HepG2 (cell line): ENCODE data around the gene TIFAB. TPM values are rescaled to one million over a fixed set of nuclear protein-coding genes. Genes with fewer than 3 reads are reported as not detected.

Experiments used
- ATAD3A ChIP-seq: sonication (generic); formaldehyde crosslinking; IDR thresholded peaks from 2 replicates; pipeline ENCODE4 v1.4.0; 2020; ENCODE audit warnings: missing genetic modification reagents
- CHD2 ChIP-seq: IDR thresholded peaks from 2 replicates; pipeline ENCODE4 v1.6.1; 2011; ENCODE audit warnings: low read depth, low read length, improper control_type of control experiment
- EHMT2 ChIP-seq: fragments of 200-600 bp; sonication (generic); IDR thresholded peaks from 2 replicates; pipeline ENCODE4 v1.7.0; 2017; ENCODE audit warnings: antibody characterized with exemption, low read depth, low read length, borderline replicate concordance
- ERF ChIP-seq: IDR thresholded peaks from 2 replicates; pipeline ENCODE4 v1.6.1; 2018; ENCODE audit warnings: missing biosample characterization, missing genetic modification reagents
- FOXO1 ChIP-seq: sonication (generic); formaldehyde crosslinking; IDR thresholded peaks from 2 replicates; pipeline ENCODE4 v1.4.0; 2020; ENCODE audit warnings: missing genetic modification reagents
- IRX3 ChIP-seq: sonication (generic); formaldehyde crosslinking; IDR thresholded peaks from 2 replicates; pipeline ENCODE4 v1.8.1; 2023; ENCODE audit warnings: mild to moderate bottlenecking, low read depth, missing genetic modification reagents, borderline replicate concordance
- MEF2D ChIP-seq: sonication (generic); formaldehyde crosslinking; IDR thresholded peaks from 2 replicates; pipeline ENCODE4 v1.5.1; 2020; ENCODE audit warnings: mild to moderate bottlenecking, missing genetic modification reagents
- MTA1 ChIP-seq: sonication (generic); formaldehyde crosslinking; IDR thresholded peaks from 2 replicates; pipeline ENCODE4 v1.4.0; 2020; ENCODE audit warnings: missing genetic modification reagents, mild to moderate bottlenecking, borderline replicate concordance
- NR2C2 ChIP-seq: sonication (generic); formaldehyde crosslinking; IDR thresholded peaks from 2 replicates; pipeline ENCODE4 v1.4.0; 2020; ENCODE audit warnings: missing genetic modification reagents, mild to moderate bottlenecking, moderate library complexity, borderline replicate concordance
- REL ChIP-seq: sonication (generic); formaldehyde crosslinking; conservative IDR thresholded peaks from 2 replicates; pipeline ENCODE4 v1.8.0; 2022; ENCODE audit warnings: mild to moderate bottlenecking, missing genetic modification reagents, moderate library complexity
- RNF2 ChIP-seq: fragments of 450-650 bp; conservative IDR thresholded peaks from 2 replicates; pipeline ENCODE4 v1.6.1; 2016; ENCODE audit warnings: low read depth
- ZBTB1 ChIP-seq: sonication (generic); formaldehyde crosslinking; IDR thresholded peaks from 2 replicates; pipeline ENCODE4 v1.4.0; 2020; ENCODE audit warnings: missing genetic modification reagents, borderline replicate concordance
- ZNF143 ChIP-seq: sonication (generic); formaldehyde crosslinking; IDR thresholded peaks from 2 replicates; pipeline ENCODE4 v1.4.0; 2020; ENCODE audit warnings: missing genetic modification reagents
- ZNF20 ChIP-seq: sonication (generic); formaldehyde crosslinking; IDR thresholded peaks from 2 replicates; pipeline ENCODE4 v1.4.0; 2020; ENCODE audit warnings: mild to moderate bottlenecking, moderate library complexity, missing genetic modification reagents
- ZNF713 ChIP-seq: sonication (generic); formaldehyde crosslinking; IDR thresholded peaks from 2 replicates; pipeline ENCODE4 v1.4.0; 2020; ENCODE audit warnings: mild to moderate bottlenecking, missing genetic modification reagents
- ZNF720 ChIP-seq: sonication (generic); formaldehyde crosslinking; IDR thresholded peaks from 2 replicates; pipeline ENCODE4 v1.4.0; 2020; ENCODE audit warnings: missing genetic modification reagents
- ZNF816 ChIP-seq: sonication (generic); formaldehyde crosslinking; IDR thresholded peaks from 2 replicates; pipeline ENCODE4 v1.8.0; 2022; ENCODE audit warnings: missing genetic modification reagents, mild to moderate bottlenecking, borderline replicate concordance
- polyA plus RNA-seq, 8 experiments: library from polyadenylated mRNA; depleted of rRNA in 3 of 8; stranded (reverse) in 7 of 8; unstranded in 1 of 8; fragments of >200 nt; fragmentation: Illumina TruSeq in 4 of 8; extraction: Trizol in 4 of 8; gene quantifications; 2 replicates each; pipeline versions ENCODE4 v1.2.1 to v1.2.3, GENCODE V29; 2011 to 2016; ENCODE audit warnings: low read depth in 4 of 8, missing spikeins in 1 of 8, mixed read lengths in 1 of 8; ENCODE audit not compliant: insufficient read depth in 1 of 8
- total RNA-seq, 5 experiments: library from RNA; depleted of rRNA; stranded (reverse); fragments of >200 nt; fragmentation: Illumina TruSeq; extraction: Trizol; gene quantifications; 2 replicates each; pipeline ENCODE4 v1.2.3, GENCODE V29; 2016; ENCODE audit warnings: low read depth in 1 of 5
- TF ChIP-seq, protein P1 (sequence below), 2 experiments: fragments of 450-650 bp in 1 of 2; sonication (generic) in 1 of 2; formaldehyde crosslinking in 1 of 2; IDR thresholded peaks; 2 replicates each; pipeline versions ENCODE4 v1.6.1 to v1.8.0; 2016 to 2022; ENCODE audit warnings: antibody characterized with exemption in 1 of 2, mild to moderate bottlenecking in 1 of 2, missing genetic modification reagents in 1 of 2
- TF ChIP-seq, protein P2 (sequence below): sonication (generic); formaldehyde crosslinking; IDR thresholded peaks from 2 replicates; pipeline ENCODE4 v1.4.0; 2020; ENCODE audit warnings: missing genetic modification reagents

The TIFAB gene
- total and polyA plus RNA-seq, 2 of the 13 experiments (the other 11 are each of a cell fraction or from before 2014, with no cell fraction given): not detected

GRCh38 chr5:135488727-135489465 is 36.7 kb upstream of the TIFAB start (continued):
- TF ChIP-seq, protein P1, sequence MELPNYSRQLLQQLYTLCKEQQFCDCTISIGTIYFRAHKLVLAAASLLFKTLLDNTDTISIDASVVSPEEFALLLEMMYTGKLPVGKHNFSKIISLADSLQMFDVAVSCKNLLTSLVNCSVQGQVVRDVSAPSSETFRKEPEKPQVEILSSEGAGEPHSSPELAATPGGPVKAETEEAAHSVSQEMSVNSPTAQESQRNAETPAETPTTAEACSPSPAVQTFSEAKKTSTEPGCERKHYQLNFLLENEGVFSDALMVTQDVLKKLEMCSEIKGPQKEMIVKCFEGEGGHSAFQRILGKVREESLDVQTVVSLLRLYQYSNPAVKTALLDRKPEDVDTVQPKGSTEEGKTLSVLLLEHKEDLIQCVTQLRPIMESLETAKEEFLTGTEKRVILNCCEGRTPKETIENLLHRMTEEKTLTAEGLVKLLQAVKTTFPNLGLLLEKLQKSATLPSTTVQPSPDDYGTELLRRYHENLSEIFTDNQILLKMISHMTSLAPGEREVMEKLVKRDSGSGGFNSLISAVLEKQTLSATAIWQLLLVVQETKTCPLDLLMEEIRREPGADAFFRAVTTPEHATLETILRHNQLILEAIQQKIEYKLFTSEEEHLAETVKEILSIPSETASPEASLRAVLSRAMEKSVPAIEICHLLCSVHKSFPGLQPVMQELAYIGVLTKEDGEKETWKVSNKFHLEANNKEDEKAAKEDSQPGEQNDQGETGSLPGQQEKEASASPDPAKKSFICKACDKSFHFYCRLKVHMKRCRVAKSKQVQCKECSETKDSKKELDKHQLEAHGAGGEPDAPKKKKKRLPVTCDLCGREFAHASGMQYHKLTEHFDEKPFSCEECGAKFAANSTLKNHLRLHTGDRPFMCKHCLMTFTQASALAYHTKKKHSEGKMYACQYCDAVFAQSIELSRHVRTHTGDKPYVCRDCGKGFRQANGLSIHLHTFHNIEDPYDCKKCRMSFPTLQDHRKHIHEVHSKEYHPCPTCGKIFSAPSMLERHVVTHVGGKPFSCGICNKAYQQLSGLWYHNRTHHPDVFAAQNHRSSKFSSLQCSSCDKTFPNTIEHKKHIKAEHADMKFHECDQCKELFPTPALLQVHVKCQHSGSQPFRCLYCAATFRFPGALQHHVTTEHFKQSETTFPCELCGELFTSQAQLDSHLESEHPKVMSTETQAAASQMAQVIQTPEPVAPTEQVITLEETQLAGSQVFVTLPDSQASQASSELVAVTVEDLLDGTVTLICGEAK (IDR thresholded peaks at IDR 0.05): no peak
- TF ChIP-seq, protein P1 (CRISPR knock-in tag; IDR thresholded peaks at IDR 0.05): no peak
- TF ChIP-seq, protein P2, sequence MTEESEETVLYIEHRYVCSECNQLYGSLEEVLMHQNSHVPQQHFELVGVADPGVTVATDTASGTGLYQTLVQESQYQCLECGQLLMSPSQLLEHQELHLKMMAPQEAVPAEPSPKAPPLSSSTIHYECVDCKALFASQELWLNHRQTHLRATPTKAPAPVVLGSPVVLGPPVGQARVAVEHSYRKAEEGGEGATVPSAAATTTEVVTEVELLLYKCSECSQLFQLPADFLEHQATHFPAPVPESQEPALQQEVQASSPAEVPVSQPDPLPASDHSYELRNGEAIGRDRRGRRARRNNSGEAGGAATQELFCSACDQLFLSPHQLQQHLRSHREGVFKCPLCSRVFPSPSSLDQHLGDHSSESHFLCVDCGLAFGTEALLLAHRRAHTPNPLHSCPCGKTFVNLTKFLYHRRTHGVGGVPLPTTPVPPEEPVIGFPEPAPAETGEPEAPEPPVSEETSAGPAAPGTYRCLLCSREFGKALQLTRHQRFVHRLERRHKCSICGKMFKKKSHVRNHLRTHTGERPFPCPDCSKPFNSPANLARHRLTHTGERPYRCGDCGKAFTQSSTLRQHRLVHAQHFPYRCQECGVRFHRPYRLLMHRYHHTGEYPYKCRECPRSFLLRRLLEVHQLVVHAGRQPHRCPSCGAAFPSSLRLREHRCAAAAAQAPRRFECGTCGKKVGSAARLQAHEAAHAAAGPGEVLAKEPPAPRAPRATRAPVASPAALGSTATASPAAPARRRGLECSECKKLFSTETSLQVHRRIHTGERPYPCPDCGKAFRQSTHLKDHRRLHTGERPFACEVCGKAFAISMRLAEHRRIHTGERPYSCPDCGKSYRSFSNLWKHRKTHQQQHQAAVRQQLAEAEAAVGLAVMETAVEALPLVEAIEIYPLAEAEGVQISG (CRISPR knock-in tag): peak; percentile 58
- TF ChIP-seq ERF (CRISPR knock-in tag) (no peak), EHMT2 (no peak), IRX3 (CRISPR knock-in tag) (no peak), ZNF720 (CRISPR knock-in tag) (no peak), MEF2D (CRISPR knock-in tag) (no peak), FOXO1 (CRISPR knock-in tag) (peak; percentile 42; the same call in 1 of the 2 replicates), ATAD3A (CRISPR knock-in tag) (no peak), RNF2 (no peak), ZBTB1 (no peak), MTA1 (CRISPR knock-in tag) (peak; percentile 42; the same call in 1 of the 2 replicates), REL (no peak), ZNF143 (CRISPR knock-in tag) (no peak), ZNF20 (CRISPR knock-in tag) (no peak), ZNF816 (CRISPR knock-in tag) (no peak), ZNF713 (CRISPR knock-in tag) (no peak), NR2C2 (no peak), CHD2 (peak; percentile 73; the same call in 1 of the 2 replicates)
